Measurements from ENCODE around the gene SKP2.
"Not testable (repeated sequence)": the region's sequence is repeated elsewhere in the genome, so short reads cannot be mapped to it uniquely, and the experiment has no call there.

The SKP2 gene

GRCh38 chr5:36180556-36181350, 28.8 kb downstream of the SKP2 start:
- DNase-seq (ENCODE audit: low read depth) = no peak
- TF ChIP-seq CTCF (conservative IDR thresholded peaks at IDR 0.05; ENCODE audit: low read length) = no peak
- no peak overlapping the region for H3K4me3 ChIP-seq (ENCODE audit: low read length)

GRCh38 chr5:36181774-36182173, 29.9 kb downstream of the SKP2 start:
- no peak for TF ChIP-seq CTCF (conservative IDR thresholded peaks at IDR 0.05; ENCODE audit: low read length)
- no peak for DNase-seq (ENCODE audit: low read depth)
- H3K4me3 ChIP-seq (ENCODE audit: low read length) = no peak overlapping the region

GRCh38 chr5:36184408-36184807, 32.5 kb downstream of the SKP2 start:
- not testable (repeated sequence) for DNase-seq (ENCODE audit: low read depth); H3K4me3 ChIP-seq (ENCODE audit: low read length)

GRCh38 chr5:36193746-36194145, 41.8 kb downstream of the SKP2 start:
- H3K4me3 ChIP-seq (ENCODE audit: low read length) = no peak overlapping the region
- no peak for TF ChIP-seq CTCF (conservative IDR thresholded peaks at IDR 0.05; ENCODE audit: low read length)
- no peak for DNase-seq (ENCODE audit: low read depth)

GRCh38 chr5:36198281-36198680, 46.4 kb downstream of the SKP2 start:
- no peak overlapping the region for H3K4me3 ChIP-seq (ENCODE audit: low read length)
- peak; percentile 33 for DNase-seq (ENCODE audit: low read depth)
- no peak for TF ChIP-seq CTCF (conservative IDR thresholded peaks at IDR 0.05; ENCODE audit: low read length)

GRCh38 chr5:36198783-36199182, 46.9 kb downstream of the SKP2 start:
- not testable (repeated sequence) for H3K4me3 ChIP-seq (ENCODE audit: low read length); DNase-seq (ENCODE audit: low read depth)

GRCh38 chr5:36199620-36200019, 47.7 kb downstream of the SKP2 start:
- H3K4me3 ChIP-seq (ENCODE audit: low read length) = no peak overlapping the region
- DNase-seq (ENCODE audit: low read depth) = peak; percentile 35
- TF ChIP-seq CTCF (conservative IDR thresholded peaks at IDR 0.05; ENCODE audit: low read length) = no peak

- DNase-seq (ENCODE audit: low read depth) = no peak
- no peak overlapping the region for H3K4me3 ChIP-seq (ENCODE audit: low read length)
- no peak for TF ChIP-seq CTCF (conservative IDR thresholded peaks at IDR 0.05; ENCODE audit: low read length)
Observed at GRCh38 chr5:36200513-36200912, 48.6 kb downstream of the SKP2 start.

Measured in AG10803 (cell line).